Measurements from ENCODE around the gene KIF19. TPM values are rescaled to one million over a fixed set of nuclear protein-coding genes. Genes with fewer than 3 reads are reported as not detected.

Gene KIF19
- total RNA-seq, 1 donor, result not detected

DNA sequence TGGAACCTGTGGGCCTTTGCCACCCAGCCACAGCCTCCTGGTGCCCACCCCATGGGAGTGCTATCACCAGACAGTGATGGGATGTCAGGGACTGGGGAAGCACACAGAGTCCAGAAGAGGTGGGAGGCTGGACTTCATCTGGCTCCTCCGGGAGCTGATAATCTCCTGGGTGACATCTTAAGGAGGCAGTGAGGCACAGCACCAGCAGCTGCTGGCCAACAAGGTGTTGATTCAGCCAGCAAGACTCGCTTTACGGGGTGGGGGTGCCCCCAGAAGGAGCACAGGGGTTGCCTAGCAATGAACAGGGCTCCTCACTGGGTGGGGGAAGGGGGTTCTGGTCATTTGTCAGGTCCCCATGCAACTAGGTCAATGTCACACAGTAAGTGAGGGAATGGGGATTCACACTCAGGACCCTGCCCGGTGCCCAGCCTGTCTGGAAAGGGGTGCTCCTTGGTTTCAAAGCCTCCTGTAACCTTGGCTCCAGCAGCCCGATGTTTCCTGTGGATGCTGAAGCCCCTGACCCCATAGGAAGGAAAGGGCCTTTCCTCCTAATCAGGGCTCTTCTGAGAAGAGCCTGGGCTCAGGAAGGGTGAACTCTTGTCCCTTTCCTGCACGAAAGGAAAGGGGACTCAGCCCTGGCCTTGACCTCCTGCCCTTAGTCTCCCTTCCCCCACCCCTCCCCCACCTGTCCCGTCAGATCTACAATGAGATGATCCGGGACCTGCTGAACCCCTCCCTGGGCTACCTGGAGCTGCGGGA lies 17.7 kb downstream of the KIF19 start:
- no peak for DNase-seq (ENCODE audit: low read depth)
- no peak overlapping the region for H3K4me3 ChIP-seq (ENCODE audit: low read depth, low read length)
- TF ChIP-seq, protein P1, sequence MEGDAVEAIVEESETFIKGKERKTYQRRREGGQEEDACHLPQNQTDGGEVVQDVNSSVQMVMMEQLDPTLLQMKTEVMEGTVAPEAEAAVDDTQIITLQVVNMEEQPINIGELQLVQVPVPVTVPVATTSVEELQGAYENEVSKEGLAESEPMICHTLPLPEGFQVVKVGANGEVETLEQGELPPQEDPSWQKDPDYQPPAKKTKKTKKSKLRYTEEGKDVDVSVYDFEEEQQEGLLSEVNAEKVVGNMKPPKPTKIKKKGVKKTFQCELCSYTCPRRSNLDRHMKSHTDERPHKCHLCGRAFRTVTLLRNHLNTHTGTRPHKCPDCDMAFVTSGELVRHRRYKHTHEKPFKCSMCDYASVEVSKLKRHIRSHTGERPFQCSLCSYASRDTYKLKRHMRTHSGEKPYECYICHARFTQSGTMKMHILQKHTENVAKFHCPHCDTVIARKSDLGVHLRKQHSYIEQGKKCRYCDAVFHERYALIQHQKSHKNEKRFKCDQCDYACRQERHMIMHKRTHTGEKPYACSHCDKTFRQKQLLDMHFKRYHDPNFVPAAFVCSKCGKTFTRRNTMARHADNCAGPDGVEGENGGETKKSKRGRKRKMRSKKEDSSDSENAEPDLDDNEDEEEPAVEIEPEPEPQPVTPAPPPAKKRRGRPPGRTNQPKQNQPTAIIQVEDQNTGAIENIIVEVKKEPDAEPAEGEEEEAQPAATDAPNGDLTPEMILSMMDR (IDR thresholded peaks at IDR 0.05; ENCODE audit: insufficient read depth, low read length), result no peak

DNA sequence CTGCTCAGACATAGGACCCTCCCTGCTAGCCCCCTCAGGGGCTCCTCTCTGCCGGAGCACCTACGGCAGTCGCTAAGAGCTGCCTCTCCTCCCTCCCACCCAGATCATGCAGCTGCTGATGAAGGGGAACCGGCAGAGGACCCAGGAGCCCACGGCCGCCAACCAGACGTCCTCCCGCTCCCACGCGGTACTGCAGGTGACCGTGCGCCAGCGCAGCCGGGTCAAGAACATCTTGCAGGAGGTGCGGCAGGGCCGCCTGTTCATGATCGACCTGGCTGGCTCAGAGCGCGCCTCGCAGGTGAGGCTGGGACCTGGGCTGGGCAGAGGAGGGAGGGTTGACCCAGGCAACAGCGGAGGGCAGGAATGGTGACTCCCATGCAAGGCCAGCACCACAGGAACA lies 18.6 kb downstream of the KIF19 start:
- no peak for DNase-seq (ENCODE audit: low read depth)
- TF ChIP-seq, protein P1 (IDR thresholded peaks at IDR 0.05; ENCODE audit: insufficient read depth, low read length), result no peak
- H3K4me3 ChIP-seq (ENCODE audit: low read depth, low read length), result no peak overlapping the region

DNA sequence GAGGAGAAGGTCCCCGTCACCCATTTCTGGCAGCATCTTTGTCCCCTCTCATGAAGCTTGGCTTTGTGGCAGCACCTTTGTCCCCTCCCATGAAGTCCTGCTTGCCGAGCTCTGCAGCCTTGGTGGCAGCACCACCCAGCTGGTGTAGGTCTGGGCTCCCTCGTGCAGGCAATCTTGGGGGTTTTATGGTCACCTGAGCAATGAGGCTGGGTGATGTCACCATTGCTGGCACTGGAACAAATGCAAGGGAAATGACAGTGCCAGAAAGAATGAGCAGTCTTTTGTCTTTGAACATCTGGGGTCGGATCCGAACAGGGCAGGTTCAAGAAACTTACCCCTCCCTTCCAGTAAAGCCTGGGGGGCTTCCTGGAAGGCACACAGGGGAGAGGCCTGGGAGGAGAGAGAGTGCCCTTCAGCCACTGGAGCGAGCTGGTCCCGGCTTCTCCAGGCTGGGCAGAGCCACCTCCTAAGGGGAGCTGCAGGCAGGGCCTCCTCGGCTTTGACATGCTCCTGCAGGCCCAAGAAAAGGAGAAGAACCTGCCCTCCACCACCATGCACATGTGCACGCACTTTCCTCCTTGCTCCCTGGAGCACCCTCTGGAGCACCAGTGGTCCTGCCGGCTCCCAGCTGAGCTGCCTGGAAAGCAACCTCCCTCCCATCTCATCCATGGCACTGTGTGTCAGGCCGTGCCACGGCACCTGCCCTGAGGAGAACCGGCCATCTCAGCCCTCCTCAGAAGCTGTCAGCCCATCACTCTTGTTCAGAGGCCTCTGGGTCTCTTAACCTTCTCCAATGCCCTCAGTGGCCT lies 19.6 kb downstream of the KIF19 start:
- TF ChIP-seq, protein P1 (IDR thresholded peaks at IDR 0.05; ENCODE audit: insufficient read depth, low read length), result no peak
- DNase-seq (ENCODE audit: low read depth), result peak; percentile 6
- no peak overlapping the region for H3K4me3 ChIP-seq (ENCODE audit: low read depth, low read length)

DNA sequence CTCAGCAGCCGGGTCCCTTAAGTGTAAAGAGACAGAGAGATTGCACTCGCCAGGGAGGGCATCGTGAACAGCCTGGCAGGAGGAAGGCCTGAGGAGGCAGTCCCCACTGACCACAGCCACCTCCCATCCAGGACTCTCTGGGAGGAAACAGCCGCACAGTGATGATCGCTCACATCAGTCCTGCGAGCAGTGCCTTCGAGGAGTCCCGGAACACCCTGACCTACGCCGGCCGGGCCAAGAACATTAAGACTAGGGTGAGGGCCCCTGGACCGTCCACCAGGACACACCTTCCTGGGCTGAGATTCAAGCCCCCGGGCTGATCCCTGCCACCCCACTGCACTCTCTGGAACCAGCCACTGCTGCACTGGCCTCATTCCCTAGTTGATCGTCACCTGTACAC lies 21.6 kb downstream of the KIF19 start:
- TF ChIP-seq, protein P1 (IDR thresholded peaks at IDR 0.05; ENCODE audit: insufficient read depth, low read length), result no peak
- H3K4me3 ChIP-seq (ENCODE audit: low read depth, low read length), result no peak overlapping the region
- DNase-seq (ENCODE audit: low read depth), result no peak

DNA sequence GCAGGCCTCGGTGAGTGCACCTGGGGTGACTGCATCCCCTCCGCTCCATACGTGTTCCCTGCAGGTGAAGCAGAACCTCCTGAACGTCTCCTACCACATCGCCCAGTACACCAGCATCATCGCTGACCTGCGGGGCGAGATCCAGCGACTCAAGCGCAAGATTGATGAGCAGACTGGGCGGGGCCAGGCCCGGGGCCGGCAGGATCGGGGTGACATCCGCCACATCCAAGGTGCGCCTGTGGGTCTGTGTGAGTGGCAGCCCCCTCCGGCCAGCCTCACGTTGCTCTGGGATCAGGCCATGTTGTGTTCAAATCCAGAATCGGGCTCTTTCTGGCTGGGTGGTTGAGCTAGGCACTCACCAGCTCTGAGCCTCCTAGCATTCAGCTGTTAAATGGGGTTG lies 23.1 kb downstream of the KIF19 start:
- no peak overlapping the region for H3K4me3 ChIP-seq (ENCODE audit: low read depth, low read length)
- TF ChIP-seq, protein P1 (IDR thresholded peaks at IDR 0.05; ENCODE audit: insufficient read depth, low read length), result no peak
- DNase-seq (ENCODE audit: low read depth), result no peak

DNA sequence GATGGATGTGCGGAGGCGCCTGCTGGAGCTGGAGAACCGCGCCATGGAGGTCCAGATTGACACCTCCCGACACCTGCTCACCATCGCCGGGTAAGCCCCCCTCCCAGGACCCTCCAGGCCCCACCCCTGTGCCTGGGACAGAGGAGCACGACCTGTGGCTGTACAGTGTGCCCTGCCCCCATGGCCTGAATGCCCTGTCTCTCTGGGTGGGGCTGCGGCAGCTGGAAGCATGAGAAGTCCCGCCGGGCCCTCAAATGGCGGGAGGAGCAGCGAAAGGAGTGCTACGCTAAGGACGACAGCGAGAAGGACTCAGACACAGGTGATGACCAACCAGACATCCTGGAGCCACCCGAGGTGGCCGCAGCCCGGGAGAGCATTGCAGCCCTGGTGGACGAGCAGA lies 24.5 kb downstream of the KIF19 start:
- TF ChIP-seq, protein P1 (IDR thresholded peaks at IDR 0.05; ENCODE audit: insufficient read depth, low read length), result no peak
- DNase-seq (ENCODE audit: low read depth), result no peak

More for the DNA sequence above, 24.5 kb downstream of the KIF19 start:
- H3K4me3 ChIP-seq (ENCODE audit: low read depth, low read length), result no peak overlapping the region

Data from fibroblast of the aortic adventitia (primary cell).